Measurements from ENCODE around the gene ASB18. TPM values are rescaled to one million over a fixed set of nuclear protein-coding genes. Genes with fewer than 3 reads are reported as not detected.

ASB18 gene
- total and polyA plus RNA-seq, 2 of the 4 experiments (the other 2 are of a cell fraction) = not detected

DNA sequence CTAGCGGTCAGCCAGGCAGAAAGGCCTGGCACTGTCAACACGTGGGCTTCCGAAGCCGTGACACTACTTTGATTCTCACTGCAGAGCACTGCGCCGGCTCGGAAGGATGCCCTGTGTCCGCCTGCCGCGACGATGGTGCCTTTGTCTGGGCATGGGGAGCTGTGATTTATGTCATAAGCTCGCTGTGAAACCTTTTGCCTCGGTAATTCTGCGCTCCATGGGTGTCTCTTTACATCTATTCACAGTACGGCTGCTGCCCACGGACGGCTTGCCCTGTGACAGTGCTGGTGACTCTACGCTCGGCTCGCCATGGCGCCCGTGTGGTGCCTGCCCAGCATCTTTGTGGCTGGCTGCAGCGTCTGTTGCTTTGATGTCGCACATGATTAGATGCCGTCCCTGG, 52.9 kb downstream of the ASB18 start:
- Histone ChIP-seq H3K27ac (ENCODE audit: insufficient read depth, low read length) (no peak overlapping the region), H4K20me1 (ENCODE audit: insufficient read depth, low read length) (no peaks in the 10 kb centered on the region), H4K5ac (ENCODE audit: low read depth, low read length) (no peak overlapping the region), H3K56ac (ENCODE audit: extremely low read depth, insufficient read depth, low read length) (no peak overlapping the region), H2BK15ac (ENCODE audit: low read depth, low read length) (no peak overlapping the region), H2AK5ac (ENCODE audit: low read depth, low read length) (no peak overlapping the region), H2AK9ac (replicated peaks; ENCODE audit: low read depth, low read length, poor library complexity) (no peak overlapping the region), H3K9me1 (ENCODE audit: insufficient read depth, low read length) (no peaks in the 10 kb centered on the region), H4K91ac (ENCODE audit: insufficient read depth, low read depth, low read length) (no peak overlapping the region), H4K8ac (ENCODE audit: low read depth in 2 of 2, low read length in 2 of 2) (no peak overlapping the region), H2BK5ac (ENCODE audit: low read depth, low read length, poor library complexity, severe bottlenecking) (no peak overlapping the region), H2BK20ac (ENCODE audit: low read depth, low read length) (no peak overlapping the region), H3K27me3 (ENCODE audit: control insufficient read depth, insufficient read depth, low read length) (peaks cover 26% of the 10 kb centered on the region), H3K4ac (ENCODE audit: low read depth, low read length) (no peak overlapping the region), H2AFZ (replicated peaks; ENCODE audit: low read length, poor library complexity) (no peak overlapping the region), H3K23ac (ENCODE audit: low read depth, low read length) (no peak overlapping the region), H3K9me3 (ENCODE audit: control insufficient read depth, insufficient read depth, low read length) (no peaks in the 10 kb centered on the region; the same call in 1 of the 2 replicates), H3K36me3 (ENCODE audit: control insufficient read depth, insufficient read depth, low read length) (no peaks in the 10 kb centered on the region), H3K4me1 (ENCODE audit: control insufficient read depth, insufficient read depth, low read length) (no peaks in the 10 kb centered on the region), H3K4me3 (ENCODE audit: insufficient read depth, low read depth, low read length) (no peak overlapping the region), H3K4me2 (ENCODE audit: low read depth, low read length) (no peak overlapping the region), H3K9ac (ENCODE audit: low read depth, low read length) (no peak overlapping the region), H2BK120ac (ENCODE audit: low read depth, low read length) (no peak overlapping the region), H3K18ac (ENCODE audit: low read depth, low read length) (no peak overlapping the region), H3K14ac (replicated peaks; ENCODE audit: low read depth, low read length) (no peak overlapping the region), H3K79me1 (ENCODE audit: low read depth in 1 of 2, low read length in 2 of 2) (no peaks in the 10 kb centered on the region)
- dilution Hi-C loops (cut with HindIII; ENCODE audit: low sequenced_read_pairs, unreplicated experiment) = no loop called here
- TF ChIP-seq RAD21 (IDR thresholded peaks at IDR 0.05; ENCODE audit: low read length) = no peak
- no peak for TF ChIP-seq MAZ (IDR thresholded peaks at IDR 0.05; ENCODE audit: borderline replicate concordance, low read depth, low read length)
- TF ChIP-seq, protein P1, sequence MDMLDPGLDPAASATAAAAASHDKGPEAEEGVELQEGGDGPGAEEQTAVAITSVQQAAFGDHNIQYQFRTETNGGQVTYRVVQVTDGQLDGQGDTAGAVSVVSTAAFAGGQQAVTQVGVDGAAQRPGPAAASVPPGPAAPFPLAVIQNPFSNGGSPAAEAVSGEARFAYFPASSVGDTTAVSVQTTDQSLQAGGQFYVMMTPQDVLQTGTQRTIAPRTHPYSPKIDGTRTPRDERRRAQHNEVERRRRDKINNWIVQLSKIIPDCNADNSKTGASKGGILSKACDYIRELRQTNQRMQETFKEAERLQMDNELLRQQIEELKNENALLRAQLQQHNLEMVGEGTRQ (IDR thresholded peaks at IDR 0.05; ENCODE audit: low read depth, low read length) = no peak
- TF ChIP-seq FOS (IDR thresholded peaks at IDR 0.05; ENCODE audit: low read depth, low read length) = no peak
- no peak for TF ChIP-seq CHD1 (IDR thresholded peaks at IDR 0.05; ENCODE audit: low read depth, low read length)
- no peak for TF ChIP-seq BHLHE40 (IDR thresholded peaks at IDR 0.05; ENCODE audit: low read depth, low read length)
- TF ChIP-seq, protein P2, sequence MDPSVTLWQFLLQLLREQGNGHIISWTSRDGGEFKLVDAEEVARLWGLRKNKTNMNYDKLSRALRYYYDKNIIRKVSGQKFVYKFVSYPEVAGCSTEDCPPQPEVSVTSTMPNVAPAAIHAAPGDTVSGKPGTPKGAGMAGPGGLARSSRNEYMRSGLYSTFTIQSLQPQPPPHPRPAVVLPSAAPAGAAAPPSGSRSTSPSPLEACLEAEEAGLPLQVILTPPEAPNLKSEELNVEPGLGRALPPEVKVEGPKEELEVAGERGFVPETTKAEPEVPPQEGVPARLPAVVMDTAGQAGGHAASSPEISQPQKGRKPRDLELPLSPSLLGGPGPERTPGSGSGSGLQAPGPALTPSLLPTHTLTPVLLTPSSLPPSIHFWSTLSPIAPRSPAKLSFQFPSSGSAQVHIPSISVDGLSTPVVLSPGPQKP (IDR thresholded peaks at IDR 0.05; ENCODE audit: borderline replicate concordance, low read depth, low read length) = no peak
- TF ChIP-seq MXI1 (IDR thresholded peaks at IDR 0.05; ENCODE audit: borderline replicate concordance, low read depth, low read length) = no peak
- intact Hi-C loops (cut with micrococcal nuclease) = no loop called here
- no TSS peak for BruUV-seq (replicated peaks)
- DNase-seq (no peak), ATAC-seq (ENCODE audit: low read depth) (no peak)
- in situ Hi-C loops (cut with MboI; ENCODE audit: low sequenced_read_pairs) = no loop called here
- ChIA-PET POLR2A (ENCODE audit: unreplicated experiment) (no interaction called here), CTCF (no interaction called here)
- WGBS, 2 experiments (ENCODE audit: extremely low coverage in 2 of 2, insufficient read length in 1 of 2) = 62% methylated on average over 6 of the region's 25 CpGs; no CpG with 5 or more reads in 1 of the 2 experiments
